GM18499 (cell line): ENCODE measurements around the gene NTN5.
A peak's percentile ranks its signal among the peaks of the same experiment; 100 is the strongest.
"Not testable (repeated sequence)": the region's sequence is repeated elsewhere in the genome, so short reads cannot be mapped to it uniquely, and the experiment has no call there.

Experiments used
- ATAC-seq: cut with Tn5 transposase; IDR thresholded peaks from one replicate; pipeline ENCODE4 v1.9.1; 2021; ENCODE audit warnings: moderate number of reproducible peaks; ENCODE audit not compliant: insufficient read depth, unreplicated experiment

NTN5 gene, protein sequence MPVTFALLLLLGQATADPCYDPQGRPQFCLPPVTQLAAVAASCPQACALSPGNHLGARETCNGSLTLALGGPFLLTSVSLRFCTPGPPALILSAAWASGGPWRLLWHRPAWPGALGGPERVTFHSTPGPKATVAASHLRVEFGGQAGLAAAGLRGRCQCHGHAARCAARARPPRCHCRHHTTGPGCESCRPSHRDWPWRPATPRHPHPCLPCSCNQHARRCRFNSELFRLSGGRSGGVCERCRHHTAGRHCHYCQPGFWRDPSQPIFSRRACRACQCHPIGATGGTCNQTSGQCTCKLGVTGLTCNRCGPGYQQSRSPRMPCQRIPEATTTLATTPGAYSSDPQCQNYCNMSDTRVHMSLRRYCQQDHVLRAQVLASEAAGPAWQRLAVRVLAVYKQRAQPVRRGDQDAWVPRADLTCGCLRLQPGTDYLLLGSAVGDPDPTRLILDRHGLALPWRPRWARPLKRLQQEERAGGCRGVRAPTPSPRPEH

DNA sequence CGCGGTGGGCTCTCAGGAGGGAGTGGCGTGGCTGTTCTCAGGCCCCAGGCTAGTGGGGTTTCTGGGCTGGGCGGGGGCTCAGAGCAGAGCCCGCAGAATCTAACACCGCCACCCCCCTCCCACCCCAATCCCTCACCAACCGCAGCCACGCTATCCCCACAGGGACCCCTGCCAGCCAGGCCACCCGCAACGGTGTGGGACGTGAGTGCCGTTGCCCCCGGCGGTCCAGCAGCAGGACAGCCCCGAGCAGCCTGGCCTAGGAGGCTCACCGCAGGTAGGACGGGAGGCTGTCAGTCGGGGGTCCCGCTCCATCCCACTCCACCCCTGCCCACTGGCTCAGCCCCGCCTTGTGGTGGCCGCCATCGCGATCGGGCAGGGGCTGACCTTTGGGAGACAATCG, at the start of gene NTN5:
Gene NTN5 (minus strand): TSS at position 24 of the 400 bp plus-strand sequence. CDS start 2,031 bp downstream, outside the sequence.
- ATAC-seq: no peak

DNA sequence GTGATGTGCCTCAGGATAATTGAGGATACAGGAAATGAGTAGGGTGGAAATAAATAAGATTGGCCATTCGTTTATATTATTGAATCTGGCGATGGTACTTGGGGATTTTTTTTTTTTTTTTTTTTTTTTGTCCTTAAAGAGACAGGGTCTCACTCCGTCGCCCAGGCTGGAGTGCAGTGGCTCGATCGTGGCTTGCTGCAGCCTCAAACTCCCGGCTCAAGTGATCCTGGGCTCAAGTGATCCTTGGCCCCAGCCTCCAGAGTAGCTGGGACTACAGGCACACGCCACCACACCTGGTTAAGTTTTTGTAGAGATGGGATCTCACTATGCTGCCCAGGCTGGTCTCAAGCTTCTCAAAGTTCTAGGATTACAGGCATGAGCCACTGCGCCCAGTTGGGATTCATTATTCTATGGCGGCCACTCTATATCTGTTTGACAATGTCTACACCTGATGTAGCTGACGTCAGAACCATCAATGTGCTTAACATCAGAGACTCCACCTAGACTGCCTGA, 49.4 kb upstream of the NTN5 start:
- no peak for ATAC-seq

DNA sequence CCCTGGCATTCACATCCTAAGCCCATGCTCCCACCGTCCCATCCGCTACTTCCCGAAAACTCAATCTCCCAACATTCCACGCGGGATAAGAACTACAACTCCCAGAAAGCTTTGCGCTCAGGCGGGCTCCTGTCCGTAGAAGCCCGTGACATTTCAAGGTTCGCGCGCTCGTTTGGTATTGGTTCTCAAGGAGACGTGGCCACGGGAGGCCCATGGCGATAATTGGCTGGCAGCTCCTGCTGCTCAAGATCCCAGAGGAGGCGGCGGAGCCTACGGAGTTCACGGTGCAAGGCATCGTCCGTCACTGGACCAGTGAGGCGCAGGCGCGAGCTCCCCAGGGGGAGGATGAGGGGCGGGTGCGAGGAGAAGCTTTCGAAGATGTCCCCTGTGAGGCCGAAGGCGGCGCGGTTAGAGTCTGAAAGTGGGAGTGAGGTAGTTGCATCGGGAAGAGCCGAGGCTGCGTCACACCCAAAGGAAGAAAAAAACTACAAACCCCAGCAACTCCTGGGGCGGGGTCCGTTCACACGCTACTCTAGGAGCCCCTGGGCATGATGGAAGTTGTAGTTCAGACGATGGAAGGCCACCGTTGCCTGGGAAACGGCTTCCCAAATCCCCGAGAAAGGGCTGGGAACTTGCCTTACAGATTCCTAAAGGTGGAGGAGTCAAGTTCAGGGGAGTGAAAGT, 47.9 kb upstream of the NTN5 start:
- ATAC-seq: peak; percentile 72

DNA sequence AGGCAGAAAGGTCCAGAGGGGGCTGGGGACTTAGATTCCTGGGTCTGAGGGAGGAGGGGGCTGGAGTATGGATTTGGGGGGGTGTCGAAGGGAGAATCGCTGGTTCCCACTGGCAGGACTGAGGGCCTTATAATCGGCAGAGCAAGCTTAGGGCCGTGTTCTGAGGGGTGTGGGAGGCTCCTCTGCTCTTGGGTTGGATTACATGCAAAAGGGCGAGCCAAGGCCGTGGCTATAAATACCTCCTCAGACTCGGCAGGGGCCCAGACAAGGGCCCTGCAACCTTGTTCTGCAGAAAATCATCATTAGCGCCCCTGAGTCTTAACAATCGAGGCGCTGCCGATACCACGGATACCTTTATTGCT, 47.4 kb upstream of the NTN5 start:
- ATAC-seq: no peak

DNA sequence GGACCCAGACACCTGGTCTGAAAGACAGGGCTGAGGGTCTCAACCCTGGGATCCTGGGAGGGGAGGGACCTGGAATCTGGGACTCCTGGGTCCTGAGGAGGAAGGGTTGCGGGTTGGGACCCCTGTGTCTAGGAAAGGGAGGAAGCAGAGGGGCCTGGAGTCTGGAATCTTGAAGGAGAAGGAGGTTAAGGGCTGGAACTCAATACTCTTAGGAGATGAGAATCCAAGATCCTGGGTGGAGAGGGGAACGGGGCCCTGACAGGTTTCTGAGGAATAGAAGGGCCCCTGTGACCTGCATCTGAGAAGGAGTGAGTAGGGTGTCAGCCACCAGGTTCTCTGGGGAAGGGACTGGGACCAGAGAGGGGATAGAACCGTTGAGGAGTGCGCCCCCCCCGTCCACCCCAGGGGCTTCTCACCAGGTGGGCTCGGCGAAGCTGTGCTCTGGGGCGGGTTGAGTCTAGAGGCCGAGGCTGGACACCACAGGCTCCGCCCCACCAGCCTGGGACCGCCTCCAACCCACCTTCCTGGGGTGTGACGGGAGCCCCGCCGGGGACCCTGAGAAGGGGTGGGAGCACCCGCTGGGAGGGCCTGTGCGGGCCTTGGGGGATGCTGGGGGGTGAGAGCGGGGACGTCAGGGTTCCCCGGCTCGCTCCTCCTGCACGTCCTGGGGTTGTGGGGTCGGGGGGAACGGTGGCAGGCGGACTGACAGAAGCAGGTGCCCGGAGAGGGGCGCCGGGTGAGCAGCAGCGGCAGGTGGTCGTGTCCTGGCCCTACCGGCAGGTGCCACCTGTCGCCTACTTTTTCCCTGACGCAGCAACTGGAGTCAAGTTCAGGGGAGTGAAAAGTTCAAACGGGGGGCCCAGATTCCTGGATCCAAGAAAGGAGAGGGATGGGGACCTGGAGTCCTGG, 46.7 kb upstream of the NTN5 start, which contains the start of gene MAMSTR:
Gene MAMSTR (minus strand): TSS at position 463 of the 909 bp plus-strand sequence. CDS start 694 bp downstream, outside the sequence.
- no peak for ATAC-seq

DNA sequence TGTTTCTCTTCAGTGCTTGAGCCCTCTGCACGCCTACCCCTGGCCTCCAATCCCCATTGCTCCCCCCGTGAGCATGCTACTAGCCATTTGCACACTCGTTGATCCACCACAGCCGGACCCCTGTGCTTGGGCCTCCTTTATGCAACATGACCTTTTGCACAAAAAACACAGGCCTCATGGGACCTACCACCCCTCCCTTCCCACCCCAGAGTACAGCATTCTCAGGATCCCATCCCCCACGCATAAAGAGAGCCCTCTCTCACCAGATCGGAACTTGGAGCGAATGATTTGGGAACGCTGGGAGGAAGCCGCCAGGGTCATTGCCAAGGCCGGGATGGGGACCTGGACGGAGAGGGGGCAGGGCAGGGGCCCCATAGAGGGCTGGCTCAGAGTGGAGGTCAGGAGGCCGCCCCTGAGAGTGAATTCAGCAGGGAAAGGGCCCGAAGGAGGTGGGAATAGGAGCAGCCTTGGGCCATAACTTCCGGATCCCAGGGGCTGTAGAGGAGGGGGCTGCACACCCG, 46.0 kb upstream of the NTN5 start:
- no peak for ATAC-seq

DNA sequence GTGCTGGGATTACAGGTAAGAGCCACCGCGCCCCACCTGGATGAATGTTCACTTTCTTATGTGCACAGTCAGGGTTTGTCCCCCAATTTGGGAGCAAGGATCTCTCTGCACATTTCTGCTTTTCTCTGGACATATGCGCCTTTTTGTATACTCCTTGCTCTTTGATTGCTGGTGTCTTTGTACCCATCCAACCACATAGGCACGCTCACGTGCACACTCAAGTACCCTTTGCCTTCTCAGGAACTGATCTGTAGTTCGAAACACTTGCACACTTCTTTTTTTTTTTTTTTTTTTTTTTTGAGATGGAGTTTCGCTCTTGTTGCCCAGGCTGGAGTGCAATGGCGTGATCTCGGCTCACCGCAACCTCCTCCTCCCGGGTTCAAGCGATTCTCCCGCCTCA, 45.3 kb upstream of the NTN5 start:
- ATAC-seq: not testable (repeated sequence)

DNA sequence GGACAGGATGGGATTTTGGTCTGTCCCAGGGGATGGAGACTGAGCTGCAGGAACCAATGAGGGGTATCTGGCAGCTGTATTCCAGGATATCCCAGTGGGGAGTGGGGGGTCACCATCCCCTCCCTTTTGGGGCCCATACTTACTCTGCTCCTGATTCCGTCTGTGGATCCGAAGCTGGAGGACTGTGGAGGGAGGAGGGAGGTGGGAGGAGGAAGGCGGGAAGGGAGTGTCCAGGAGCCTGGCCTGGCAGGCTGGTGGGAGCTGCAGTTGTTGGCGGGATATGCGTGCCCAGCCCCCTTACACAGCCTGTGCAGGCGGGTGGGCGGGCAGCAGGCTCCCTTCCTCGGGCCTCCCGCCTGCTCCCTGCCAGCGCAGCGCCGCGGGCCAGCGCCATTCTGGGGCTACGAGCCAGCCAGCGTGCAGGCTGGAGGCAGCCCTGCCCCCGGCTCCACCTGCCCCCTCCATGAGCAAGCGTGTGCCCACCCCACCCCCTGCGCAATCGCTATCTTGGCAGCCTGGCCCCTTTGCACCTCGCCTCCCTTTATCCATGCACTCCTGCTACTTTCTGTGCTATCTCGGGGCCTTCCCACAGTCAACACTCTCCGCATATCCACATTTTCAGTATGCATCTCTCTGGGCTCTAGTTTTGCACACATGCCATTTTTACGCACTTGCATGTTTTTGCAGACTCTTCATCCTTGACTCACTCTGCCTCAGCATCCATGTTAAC, 43.9 kb upstream of the NTN5 start:
- ATAC-seq: no peak

DNA sequence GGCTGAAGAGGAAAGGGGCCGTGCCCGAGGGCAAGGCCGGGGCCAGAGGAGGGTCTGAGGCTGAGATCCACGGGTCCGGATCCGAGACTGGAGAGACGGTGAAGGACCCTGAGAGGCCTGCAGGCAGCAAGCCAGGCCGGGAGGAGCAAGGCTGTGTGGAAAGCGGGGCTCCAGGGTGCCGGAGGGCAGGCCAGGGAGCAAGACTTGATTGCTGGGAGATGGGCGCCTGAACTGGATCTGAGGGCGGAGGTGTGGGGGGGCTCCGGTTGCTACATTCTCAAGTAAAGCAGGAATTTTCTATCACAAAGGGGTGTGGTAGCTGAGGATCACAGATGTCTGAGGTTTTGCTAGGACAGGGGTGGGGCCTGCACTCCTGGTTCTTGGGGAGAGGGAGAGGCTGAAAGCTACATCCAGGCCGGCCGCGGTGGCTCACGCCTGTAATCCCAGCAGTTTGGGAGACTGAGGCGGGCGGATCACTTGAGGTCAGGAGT, 42.9 kb upstream of the NTN5 start:
- no peak for ATAC-seq

DNA sequence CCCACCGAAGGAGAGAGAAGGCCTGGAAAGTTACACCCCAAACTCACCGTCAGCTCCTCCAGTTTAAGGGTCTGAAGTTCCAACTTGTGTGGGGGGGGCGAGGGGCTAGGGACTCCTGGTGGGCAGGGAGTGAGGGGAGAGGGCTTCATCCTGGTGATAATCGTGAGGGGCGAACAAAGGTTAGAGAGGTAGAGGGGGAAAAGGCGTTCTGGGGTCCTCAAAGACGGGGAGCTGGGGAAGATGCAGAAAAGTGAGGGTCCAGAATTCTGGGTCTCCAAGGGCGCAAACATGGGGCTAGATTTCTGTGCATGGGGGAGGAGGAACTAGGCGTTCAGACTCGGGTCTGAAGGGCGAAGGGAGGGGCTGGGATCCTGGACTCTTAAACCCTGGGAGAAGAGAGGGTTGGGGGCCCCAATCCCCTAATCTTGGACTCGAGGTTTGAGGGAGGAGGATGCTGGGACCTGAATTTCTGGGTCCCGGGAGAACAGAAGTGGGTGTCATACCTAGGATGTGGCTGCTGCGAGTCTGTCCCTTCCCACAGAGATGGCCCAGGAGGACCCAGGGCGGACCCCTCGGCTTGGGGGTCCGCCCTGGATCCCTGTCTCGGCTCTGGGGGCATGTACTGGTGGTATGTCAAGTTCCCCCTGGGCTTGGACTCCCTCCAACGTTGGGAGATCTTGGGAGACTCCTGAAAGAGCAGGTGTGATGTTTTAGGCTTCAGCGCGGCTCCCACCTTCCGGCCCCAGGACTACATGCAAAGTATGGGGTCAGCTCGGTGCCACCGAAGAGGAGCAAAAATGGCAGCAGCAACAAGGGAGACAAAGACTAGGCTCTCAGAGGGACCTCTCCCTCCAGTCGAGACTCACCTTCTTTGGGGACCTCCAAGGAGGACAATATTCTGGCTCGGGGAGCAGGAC, 42.2 kb upstream of the NTN5 start:
- ATAC-seq: no peak

DNA sequence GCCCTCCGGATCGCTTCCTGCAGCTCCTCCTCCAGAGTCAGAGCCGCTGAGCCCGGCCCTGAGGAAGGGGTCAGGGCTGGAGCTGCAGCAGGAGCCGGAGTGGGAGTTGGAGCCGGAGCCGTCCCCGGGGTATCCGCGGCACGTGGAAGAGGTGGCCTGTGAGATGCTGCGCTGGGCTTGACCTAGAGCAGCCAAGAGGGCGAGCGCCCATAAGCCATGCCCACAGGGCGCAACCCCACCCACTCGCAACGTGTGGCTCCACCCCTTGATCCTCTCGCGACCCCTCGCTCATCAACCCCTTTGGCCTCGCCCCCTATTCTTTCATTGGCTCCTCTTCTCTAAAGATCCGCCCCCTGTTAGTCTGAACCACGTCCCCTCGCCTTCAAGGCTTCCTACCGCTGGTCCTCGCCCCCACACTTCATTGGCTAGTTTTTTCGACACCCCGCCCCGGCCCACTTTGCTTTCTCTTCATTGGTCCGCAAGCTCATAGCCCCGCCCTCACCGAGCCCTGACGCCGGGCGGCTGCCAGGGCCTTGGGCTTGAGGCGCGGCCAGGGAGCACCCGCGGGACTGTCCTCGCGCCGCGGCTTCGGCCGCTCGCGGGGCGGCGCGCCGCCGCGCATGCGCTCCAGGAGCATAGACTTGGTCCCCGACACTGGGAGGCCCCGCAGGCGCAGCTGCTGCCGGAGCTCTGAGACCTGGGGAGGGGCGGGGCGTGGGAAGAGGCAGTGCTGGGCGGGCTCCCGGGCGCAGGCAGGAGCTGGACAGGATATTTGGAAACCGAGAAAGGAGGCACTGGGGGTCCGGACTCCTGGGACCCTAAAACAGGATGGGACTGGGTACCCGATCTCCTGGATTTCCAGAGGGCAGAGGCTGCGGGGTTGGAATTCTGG, 41.3 kb upstream of the NTN5 start:
- ATAC-seq: peak; percentile 65

DNA sequence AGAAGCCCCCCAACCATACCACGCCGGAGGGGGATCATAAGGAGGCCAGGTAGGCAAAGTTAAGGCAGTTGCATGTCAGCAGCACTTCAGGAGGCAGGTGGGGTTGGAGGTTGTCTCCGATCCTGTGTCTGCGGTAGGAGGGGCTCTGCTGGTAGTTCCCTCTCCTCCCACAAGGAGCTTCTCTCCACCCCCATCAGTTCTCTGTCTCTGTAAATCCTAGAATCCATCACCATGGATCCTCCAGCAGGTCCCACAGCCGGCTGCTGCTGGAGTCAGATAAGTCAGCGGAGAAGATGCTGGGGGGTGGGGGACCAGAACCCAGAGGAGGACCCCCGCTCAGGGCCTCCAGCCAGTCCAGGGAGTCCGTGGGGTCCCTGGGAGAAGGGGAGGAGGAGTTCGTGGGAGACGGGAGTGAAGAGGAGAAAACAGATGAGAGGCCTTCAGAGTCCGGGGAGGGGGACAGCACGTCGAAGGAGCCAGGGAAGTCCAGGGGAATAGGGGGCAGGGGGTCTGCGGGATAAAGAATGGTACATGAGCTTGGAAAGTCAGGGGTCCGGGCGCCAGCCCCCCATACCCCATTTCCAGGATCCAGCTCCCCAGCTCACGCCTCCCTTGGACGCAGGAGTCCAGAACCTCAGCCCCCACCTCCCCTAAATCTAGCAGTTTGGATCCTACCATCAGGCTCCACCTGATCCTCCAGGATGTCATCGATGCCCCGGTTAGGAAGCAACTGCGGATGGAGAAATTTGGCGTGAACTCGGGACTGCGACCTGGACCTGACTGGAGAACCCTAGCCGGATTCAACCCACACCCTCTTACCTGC, 40.4 kb upstream of the NTN5 start:
- ATAC-seq: no peak

DNA sequence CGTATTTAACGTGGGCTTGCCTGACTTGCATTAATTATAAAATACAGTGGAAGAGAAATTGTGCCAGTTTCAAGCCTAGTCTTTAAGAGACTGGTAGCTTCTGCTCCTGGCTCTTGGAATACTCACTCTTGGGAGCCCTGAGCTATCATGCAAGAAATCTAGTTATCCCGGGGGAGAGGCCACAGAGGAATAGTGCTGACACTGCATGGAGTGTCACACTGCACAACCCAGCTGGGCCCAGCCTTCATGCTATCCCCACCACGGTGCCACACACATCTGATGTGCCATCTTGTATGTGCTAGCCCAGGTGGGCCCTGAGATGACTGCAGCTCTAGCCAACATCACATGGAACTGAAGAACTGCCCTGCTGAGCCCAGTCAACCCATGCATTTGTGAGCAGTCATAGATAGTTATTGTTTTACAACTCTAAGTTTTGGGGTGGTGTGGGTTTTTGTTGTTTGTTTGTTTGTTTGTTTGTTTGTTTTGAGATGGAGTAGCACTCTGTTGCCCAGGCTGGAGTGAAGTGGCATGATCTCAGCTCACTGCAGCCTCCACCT, 38.4 kb upstream of the NTN5 start:
- no peak for ATAC-seq

DNA sequence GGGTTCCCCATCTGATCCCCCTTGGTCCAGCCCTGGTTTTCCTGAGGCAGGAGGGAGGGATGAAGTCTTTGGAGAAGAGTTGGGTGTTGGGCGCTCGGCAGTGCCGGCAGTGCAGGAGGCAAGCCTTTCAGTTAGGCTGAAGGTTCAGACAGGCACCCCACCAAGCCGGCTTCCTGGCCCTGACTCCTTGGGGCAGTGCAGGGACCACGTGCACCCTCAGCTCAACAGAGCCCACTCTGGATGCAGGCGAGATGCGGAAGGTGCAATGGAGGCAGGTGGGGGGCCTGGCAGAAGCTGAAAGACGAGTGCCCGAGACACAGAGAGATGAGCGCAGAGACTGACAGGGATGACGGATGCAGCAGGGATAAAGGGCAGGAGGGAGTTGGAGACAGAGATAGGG, 35.7 kb upstream of the NTN5 start:
- no peak for ATAC-seq

DNA sequence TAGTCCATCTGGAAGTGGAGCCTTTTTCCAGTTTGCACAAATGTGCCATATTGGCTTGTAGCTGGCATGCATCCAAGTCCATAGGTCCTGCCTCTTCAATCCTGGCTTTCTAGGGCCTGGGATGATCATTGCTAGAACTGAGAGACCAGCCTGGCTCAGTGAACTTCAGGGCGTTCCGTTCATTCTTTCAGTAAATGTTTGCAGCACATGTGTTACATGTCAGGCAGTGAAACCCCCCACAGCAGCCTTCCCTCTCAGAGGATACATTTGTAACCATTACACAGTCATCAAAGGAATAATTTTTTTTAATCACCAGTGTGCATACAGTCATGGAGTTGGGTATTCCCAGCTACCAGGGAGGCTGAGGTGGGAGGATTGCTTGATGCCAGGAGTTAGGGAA, 32.6 kb upstream of the NTN5 start:
- no peak for ATAC-seq

DNA sequence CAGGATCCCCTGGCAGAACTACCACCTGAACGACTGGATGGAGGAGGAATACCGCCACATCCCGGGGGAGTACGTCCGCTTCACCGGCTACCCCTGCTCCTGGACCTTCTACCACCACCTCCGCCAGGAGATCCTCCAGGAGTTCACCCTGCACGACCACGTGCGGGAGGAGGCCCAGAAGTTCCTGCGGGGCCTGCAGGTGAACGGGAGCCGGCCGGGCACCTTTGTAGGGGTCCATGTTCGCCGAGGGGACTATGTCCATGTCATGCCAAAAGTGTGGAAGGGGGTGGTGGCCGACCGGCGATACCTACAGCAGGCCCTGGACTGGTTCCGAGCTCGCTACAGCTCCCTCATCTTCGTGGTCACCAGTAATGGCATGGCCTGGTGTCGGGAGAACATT, 30.5 kb upstream of the NTN5 start:
- no peak for ATAC-seq
